Thoracic aorta (tissue), 2 donors: ENCODE results near the gene MYOZ1. TPM values are rescaled to one million over a fixed set of nuclear protein-coding genes. Genes with fewer than 3 reads are reported as not detected.
A peak's percentile ranks its signal among the peaks of the same experiment; 100 is the strongest.

ENCODE experiments used
- ATAC-seq: fragments of 150-250 bp; one replicate; pipeline ENCODE4 v1.8.0; 2017; ENCODE audit warnings: low read depth; ENCODE audit not compliant: insufficient number of reproducible peaks, low FRiP score
- DNase-seq: peaks from one replicate; pipeline ENCODE4 v3.0.0-alpha.2; 2020; ENCODE audit warnings: low spot score
- H3K27ac ChIP-seq, 2 donors: fragments of 200-600 bp; sonication (generic); 1 replicate in 1 of 2; 2 replicates in 1 of 2; pipeline ENCODE4 v1.5.1; 2016; ENCODE audit warnings: mild to moderate bottlenecking in 2 of 2, moderate library complexity in 2 of 2
- H3K27me3 ChIP-seq: fragments of 200-600 bp; sonication (generic); replicated peaks from 2 replicates; pipeline ENCODE4 v1.6.0; 2016; ENCODE audit warnings: mild to moderate bottlenecking; ENCODE audit not compliant: insufficient read depth
- H3K36me3 ChIP-seq: fragments of 200-600 bp; sonication (generic); one replicate; pipeline ENCODE4 v1.5.1; 2016
- H3K4me1 ChIP-seq, 2 donors: fragments of 200-600 bp; sonication (generic); 1 replicate in 1 of 2; 2 replicates in 1 of 2; pipeline versions ENCODE4 v1.5.1 to v1.6.0; 2016; ENCODE audit warnings: low read depth in 2 of 2, mild to moderate bottlenecking in 1 of 2; ENCODE audit not compliant: control insufficient read depth in 1 of 2
- H3K4me3 ChIP-seq: fragments of 200-600 bp; sonication (generic); 2 replicates; pipeline ENCODE4 v1.5.1; 2016; ENCODE audit warnings: mild to moderate bottlenecking
- H3K9me3 ChIP-seq: fragments of 200-600 bp; sonication (generic); 2 replicates; pipeline ENCODE4 v1.5.1; 2016
- CTCF ChIP-seq: fragments of 200-600 bp; sonication (generic); IDR thresholded peaks from one replicate; pipeline ENCODE4 v1.5.1; 2019; ENCODE audit warnings: antibody characterized with exemption
- total RNA-seq, 2 donors: library from RNA; depleted of rRNA; stranded (reverse); fragments of >200 nt; gene quantifications; one replicate each; pipeline versions ENCODE4 v1.1.0 to v1.2.3, GENCODE V29; 2016

Gene MYOZ1
- total RNA-seq, 2 donors from 2014 or later, result 5.9 to 14.2 TPM

- H3K27me3 ChIP-seq, result no peaks in the 10 kb centered on the region
- no peak for DNase-seq
- no peaks in the 10 kb centered on the region for H3K9me3 ChIP-seq
- no peak for ATAC-seq
- H3K36me3 ChIP-seq, result no peaks in the 10 kb centered on the region
- no peak overlapping the region for H3K4me3 ChIP-seq
- H3K27ac ChIP-seq, result no peak overlapping the region
- H3K4me1 ChIP-seq, result peaks cover 13 to 42% of the 10 kb centered on the region in 2 donors
- no peak for TF ChIP-seq CTCF
Measured at GRCh38 chr10:73646598-73647041, 5.3 kb upstream of the MYOZ1 start.

GRCh38 chr10:73645251-73645650 lies 4.0 kb upstream of the MYOZ1 start:
- Histone ChIP-seq H3K36me3 (no peaks in the 10 kb centered on the region), H3K27ac (no peak overlapping the region), H3K9me3 (no peaks in the 10 kb centered on the region), H3K4me3 (no peak overlapping the region), H3K4me1 (peaks cover 11 to 45% of the 10 kb centered on the region in 2 donors), H3K27me3 (no peaks in the 10 kb centered on the region)
- ATAC-seq (no peak), DNase-seq (no peak)
- no peak for TF ChIP-seq CTCF

GRCh38 chr10:73644767-73645166 lies 3.5 kb upstream of the MYOZ1 start:
- ATAC-seq, result no peak
- H3K27ac ChIP-seq, result peak overlapping the region; percentile 17 to 37
- TF ChIP-seq CTCF, result no peak

GRCh38 chr10:73644015-73644743 lies 2.9 kb upstream of the MYOZ1 start:
- no peak for ATAC-seq
- H3K27me3 ChIP-seq, result no peaks in the 10 kb centered on the region
- no peaks in the 10 kb centered on the region for H3K9me3 ChIP-seq
- H3K4me3 ChIP-seq, result peak overlapping the region; percentile 0
- peaks cover 11 to 47% of the 10 kb centered on the region in 2 donors for H3K4me1 ChIP-seq
- peak overlapping the region; percentile 22 to 37 for H3K27ac ChIP-seq
- no peaks in the 10 kb centered on the region for H3K36me3 ChIP-seq
- peak; percentile 86 for TF ChIP-seq CTCF
- peak; percentile 19 for DNase-seq

More at GRCh38 chr10:73644767-73645166, 3.5 kb upstream of the MYOZ1 start:
- Histone ChIP-seq H3K4me3 (no peak overlapping the region), H3K9me3 (no peaks in the 10 kb centered on the region), H3K36me3 (no peaks in the 10 kb centered on the region), H3K4me1 (peaks cover 11 to 47% of the 10 kb centered on the region in 2 donors), H3K27me3 (no peaks in the 10 kb centered on the region)
- DNase-seq, result no peak

- Histone ChIP-seq H3K27me3 (no peaks in the 10 kb centered on the region), H3K36me3 (no peaks in the 10 kb centered on the region), H3K4me1 (peaks cover 6 to 42% of the 10 kb centered on the region in 2 donors), H3K4me3 (no peak overlapping the region), H3K27ac (peak overlapping the region; percentile 22 to 29), H3K9me3 (no peaks in the 10 kb centered on the region)
- ATAC-seq (no peak), DNase-seq (no peak)
- TF ChIP-seq CTCF, result no peak
Measured at GRCh38 chr10:73643362-73643761, 2.1 kb upstream of the MYOZ1 start.
